DOHH2 (cell line): ENCODE results near the gene BCO1.

Experiments used
- CTCF ChIP-seq: fragments of 200-600 bp; sonication (generic); IDR thresholded peaks from one replicate; pipeline ENCODE4 v1.5.1; 2014; ENCODE audit warnings: antibody characterized with exemption, mild to moderate bottlenecking, low read depth, low read length; ENCODE audit not compliant: poor library complexity, severe bottlenecking
- EZH2phosphoT487 ChIP-seq: fragments of 200-600 bp; sonication (generic); IDR thresholded peaks from 2 replicates; pipeline ENCODE4 v1.6.1; 2017; ENCODE audit warnings: borderline replicate concordance, mild to moderate bottlenecking, antibody characterized with exemption, low read length, moderate library complexity, mixed read lengths

GRCh38 chr16:81307770-81308169 is 69.3 kb downstream of the BCO1 start:
- TF ChIP-seq CTCF (no peak), EZH2phosphoT487 (no peak)
